MM.1S (cell line): ENCODE data around the gene C17orf75.

Experiments
- DNase-seq: peaks from one replicate; pipeline ENCODE4 v3.0.0-alpha.2; 2015
- H2AFZ ChIP-seq: fragments of 300-600 bp; sonication (generic); 2 replicates; pipeline ENCODE4 v1.6.0; 2016; ENCODE audit warnings: antibody characterized with exemption, low read length
- H3F3A ChIP-seq: fragments of 300-600 bp; sonication (generic); 2 replicates; pipeline ENCODE4 v1.6.1; 2016; ENCODE audit warnings: mild to moderate bottlenecking, antibody characterized with exemption, low read length, moderate library complexity, mixed read lengths; ENCODE audit not compliant: insufficient read depth
- H3K27ac ChIP-seq: fragments of 300-600 bp; sonication (generic); 2 replicates; pipeline ENCODE4 v1.5.1; 2016; ENCODE audit warnings: mild to moderate bottlenecking, low read length
- H3K27me3 ChIP-seq: fragments of 300-600 bp; sonication (generic); replicated peaks from 2 replicates; pipeline ENCODE4 v1.6.0; 2016; ENCODE audit warnings: low read length; ENCODE audit not compliant: insufficient read depth
- H3K36me3 ChIP-seq: fragments of 300-600 bp; sonication (generic); replicated peaks from 2 replicates; pipeline ENCODE4 v1.6.1; 2016; ENCODE audit warnings: mild to moderate bottlenecking, low read length, mixed read lengths; ENCODE audit not compliant: insufficient read depth
- H3K4me1 ChIP-seq: fragments of 300-600 bp; sonication (generic); 2 replicates; pipeline ENCODE4 v1.6.1; 2016; ENCODE audit warnings: low read length, mixed read lengths
- H3K4me2 ChIP-seq: fragments of 300-600 bp; sonication (generic); 2 replicates; pipeline ENCODE4 v1.6.0; 2016; ENCODE audit warnings: low read depth, low read length
- H3K4me3 ChIP-seq: fragments of 300-600 bp; sonication (generic); 2 replicates; pipeline ENCODE4 v1.5.1; 2016; ENCODE audit warnings: low read length, mixed read lengths
- H3K79me2 ChIP-seq: fragments of 300-600 bp; sonication (generic); 2 replicates; pipeline ENCODE4 v1.6.1; 2016; ENCODE audit warnings: mixed run types, low read length, mixed read lengths
- H3K9ac ChIP-seq: fragments of 300-600 bp; sonication (generic); 2 replicates; pipeline ENCODE4 v1.6.1; 2016; ENCODE audit warnings: low read length, mixed read lengths
- H3K9me2 ChIP-seq: fragments of 300-600 bp; sonication (generic); replicated peaks from 2 replicates; pipeline ENCODE4 v1.6.1; 2016; ENCODE audit warnings: mild to moderate bottlenecking, low read length, mixed read lengths; ENCODE audit not compliant: insufficient read depth
- H3K9me3 ChIP-seq: fragments of 300-600 bp; sonication (generic); replicated peaks from 2 replicates; pipeline ENCODE4 v1.6.1; 2016; ENCODE audit warnings: mild to moderate bottlenecking, low read length, mixed read lengths; ENCODE audit not compliant: insufficient read depth
- H4K20me1 ChIP-seq: fragments of 300-600 bp; sonication (generic); 2 replicates; pipeline ENCODE4 v1.6.1; 2016; ENCODE audit warnings: mild to moderate bottlenecking, low read length, moderate library complexity, mixed read lengths; ENCODE audit not compliant: insufficient read depth
- EZH2 ChIP-seq: fragments of 300-600 bp; sonication (generic); optimal IDR thresholded peaks from 2 replicates; pipeline ENCODE3; 2017; ENCODE audit warnings: low read depth, mild to moderate bottlenecking, antibody characterized with exemption, low read length, mixed read lengths
- EZH2phosphoT487 ChIP-seq: fragments of 300-600 bp; sonication (generic); IDR thresholded peaks from 2 replicates; pipeline ENCODE4 v1.6.1; 2018; ENCODE audit warnings: antibody characterized with exemption, low read length
- TF ChIP-seq, protein P1 (sequence below): fragments of 300-600 bp; sonication (generic); IDR thresholded peaks from 2 replicates; pipeline ENCODE4 v1.5.1; 2016; ENCODE audit warnings: antibody characterized with exemption, low read length, mixed read lengths

The C17orf75 gene

DNA sequence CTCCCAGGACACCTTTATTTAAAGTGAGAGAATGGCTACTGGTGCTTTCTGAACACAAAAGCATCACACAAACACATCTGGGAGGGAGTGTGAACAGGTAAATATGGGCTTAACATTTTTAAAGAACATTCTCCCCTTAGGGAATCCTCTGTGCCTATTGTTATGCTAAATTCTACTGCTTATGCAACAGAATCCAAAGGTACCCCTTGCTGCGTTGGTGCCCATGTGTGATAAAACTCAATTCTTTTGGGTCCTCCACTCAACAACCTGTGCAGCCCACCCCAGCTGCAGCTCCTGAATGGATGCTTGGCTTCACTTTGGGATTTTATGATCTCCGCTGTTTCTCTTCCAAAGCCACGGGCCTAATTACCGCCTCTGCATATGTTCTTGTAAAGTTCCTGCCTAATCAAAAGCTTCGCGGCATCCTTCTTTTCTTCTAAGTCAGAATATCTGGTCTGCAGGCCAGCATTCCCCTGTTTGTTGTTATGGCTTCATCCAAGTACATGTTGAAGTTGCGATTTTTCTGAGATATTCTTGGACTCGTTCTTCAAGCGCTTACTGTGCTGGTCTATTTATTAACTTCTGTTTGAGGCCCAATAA is 52.4 kb downstream of the C17orf75 start:
- no peaks in the 10 kb centered on the region for H3F3A ChIP-seq
- H3K9ac ChIP-seq: no peak overlapping the region
- no peaks in the 10 kb centered on the region for H3K9me2 ChIP-seq
- H3K36me3 ChIP-seq: no peaks in the 10 kb centered on the region
- H3K27ac ChIP-seq: no peak overlapping the region
- DNase-seq: no peak
- no peaks in the 10 kb centered on the region for H3K9me3 ChIP-seq
- H3K79me2 ChIP-seq: no peaks in the 10 kb centered on the region
- H3K4me3 ChIP-seq: no peak overlapping the region
- H3K4me2 ChIP-seq: no peak overlapping the region
- TF ChIP-seq EZH2phosphoT487 (no peak), EZH2 (no peak)
- TF ChIP-seq, protein P1, sequence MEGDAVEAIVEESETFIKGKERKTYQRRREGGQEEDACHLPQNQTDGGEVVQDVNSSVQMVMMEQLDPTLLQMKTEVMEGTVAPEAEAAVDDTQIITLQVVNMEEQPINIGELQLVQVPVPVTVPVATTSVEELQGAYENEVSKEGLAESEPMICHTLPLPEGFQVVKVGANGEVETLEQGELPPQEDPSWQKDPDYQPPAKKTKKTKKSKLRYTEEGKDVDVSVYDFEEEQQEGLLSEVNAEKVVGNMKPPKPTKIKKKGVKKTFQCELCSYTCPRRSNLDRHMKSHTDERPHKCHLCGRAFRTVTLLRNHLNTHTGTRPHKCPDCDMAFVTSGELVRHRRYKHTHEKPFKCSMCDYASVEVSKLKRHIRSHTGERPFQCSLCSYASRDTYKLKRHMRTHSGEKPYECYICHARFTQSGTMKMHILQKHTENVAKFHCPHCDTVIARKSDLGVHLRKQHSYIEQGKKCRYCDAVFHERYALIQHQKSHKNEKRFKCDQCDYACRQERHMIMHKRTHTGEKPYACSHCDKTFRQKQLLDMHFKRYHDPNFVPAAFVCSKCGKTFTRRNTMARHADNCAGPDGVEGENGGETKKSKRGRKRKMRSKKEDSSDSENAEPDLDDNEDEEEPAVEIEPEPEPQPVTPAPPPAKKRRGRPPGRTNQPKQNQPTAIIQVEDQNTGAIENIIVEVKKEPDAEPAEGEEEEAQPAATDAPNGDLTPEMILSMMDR: no peak
- no peak overlapping the region for H2AFZ ChIP-seq
- H3K4me1 ChIP-seq: no peaks in the 10 kb centered on the region
- H4K20me1 ChIP-seq: no peaks in the 10 kb centered on the region
- no peaks in the 10 kb centered on the region for H3K27me3 ChIP-seq

DNA sequence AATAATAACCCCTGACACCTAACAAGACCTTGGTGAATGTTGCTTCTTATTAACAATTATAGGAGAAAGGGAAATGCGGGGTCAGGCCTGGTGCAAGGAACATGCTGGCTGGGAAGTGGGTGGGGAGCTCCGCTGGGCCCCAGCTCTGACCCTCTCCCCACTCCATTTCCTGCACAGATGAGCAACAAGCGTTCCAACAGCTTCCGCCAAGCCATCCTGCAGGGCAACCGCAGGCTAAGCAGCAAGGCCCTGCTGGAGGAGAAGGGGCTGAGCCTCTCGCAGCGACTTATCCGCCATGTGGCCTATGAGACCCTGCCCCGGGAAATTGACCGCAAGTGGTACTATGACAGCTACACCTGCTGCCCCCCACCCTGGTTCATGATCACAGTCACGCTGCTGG is 53.4 kb downstream of the C17orf75 start:
- Histone ChIP-seq H3K79me2 (no peaks in the 10 kb centered on the region), H3K27me3 (no peaks in the 10 kb centered on the region), H3K9me2 (no peaks in the 10 kb centered on the region), H3K4me1 (no peaks in the 10 kb centered on the region), H3K9me3 (no peaks in the 10 kb centered on the region), H2AFZ (no peak overlapping the region), H3K9ac (no peak overlapping the region), H3F3A (no peaks in the 10 kb centered on the region), H4K20me1 (no peaks in the 10 kb centered on the region), H3K4me2 (no peak overlapping the region), H3K4me3 (no peak overlapping the region), H3K36me3 (no peaks in the 10 kb centered on the region), H3K27ac (no peak overlapping the region)
- no peak for DNase-seq
- TF ChIP-seq, protein P1: no peak
- TF ChIP-seq EZH2: no peak
- TF ChIP-seq EZH2phosphoT487: no peak

DNA sequence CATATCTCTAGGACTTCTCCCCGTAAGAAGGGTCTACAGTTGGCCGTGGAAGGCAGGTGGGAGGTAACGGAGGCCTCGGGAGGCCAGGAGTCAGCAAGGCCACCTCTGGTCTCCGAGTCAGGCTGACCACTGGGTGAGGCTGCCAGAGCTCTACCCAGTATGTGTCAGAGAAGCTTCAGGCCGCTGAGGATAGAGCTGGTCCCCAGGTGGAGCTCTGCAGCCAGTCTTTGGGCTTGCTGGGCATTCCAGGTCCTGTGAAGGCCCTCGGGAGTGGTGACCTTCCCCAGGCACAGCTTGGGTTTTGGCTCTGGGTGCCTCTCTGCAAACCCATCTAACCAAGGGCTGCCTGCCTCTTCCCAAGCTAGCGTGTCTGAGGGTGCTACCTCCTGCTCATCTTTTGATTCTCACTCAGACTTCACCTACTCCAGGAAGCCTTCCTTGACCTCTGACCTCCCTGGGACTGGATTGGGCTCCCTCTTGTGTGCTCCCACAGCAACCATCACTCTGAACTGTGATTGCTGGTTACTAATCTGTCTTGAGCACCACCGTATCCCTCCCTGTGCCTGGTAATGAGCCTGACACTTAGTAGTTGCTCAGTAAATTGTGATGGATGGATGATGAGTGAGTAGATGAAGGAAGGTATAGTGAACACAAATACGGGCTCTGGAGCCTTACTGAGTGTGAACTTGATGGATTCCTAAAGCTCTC is 54.0 kb downstream of the C17orf75 start:
- Histone ChIP-seq H3K9me2 (no peaks in the 10 kb centered on the region), H3K9ac (no peak overlapping the region), H3K4me1 (no peaks in the 10 kb centered on the region), H3K9me3 (no peaks in the 10 kb centered on the region), H4K20me1 (no peaks in the 10 kb centered on the region), H3K36me3 (no peaks in the 10 kb centered on the region), H3K79me2 (no peaks in the 10 kb centered on the region), H3K27me3 (no peaks in the 10 kb centered on the region), H3F3A (no peaks in the 10 kb centered on the region), H3K27ac (no peak overlapping the region), H3K4me3 (no peak overlapping the region), H2AFZ (no peak overlapping the region), H3K4me2 (no peak overlapping the region)
- DNase-seq: no peak
- TF ChIP-seq, protein P1: no peak
- no peak for TF ChIP-seq EZH2
- TF ChIP-seq EZH2phosphoT487: no peak
